Measurements from ENCODE around the gene SMIM11.
A peak's percentile ranks its signal among the peaks of the same experiment; 100 is the strongest.
"Not testable (repeated sequence)": the region's sequence is repeated elsewhere in the genome, so short reads cannot be mapped to it uniquely, and the experiment has no call there.

SMIM11 gene

GRCh38 chr21:34354836-34355235, 20.5 kb upstream of the SMIM11 start:
- no peak for DNase-seq (ENCODE audit: low read depth in 1 of 2, low spot score in 1 of 2)

GRCh38 chr21:34355570-34355969, 19.7 kb upstream of the SMIM11 start:
- DNase-seq (ENCODE audit: low read depth in 1 of 2, low spot score in 1 of 2): no peak

GRCh38 chr21:34357889-34358288, 17.4 kb upstream of the SMIM11 start:
- DNase-seq (ENCODE audit: low read depth in 1 of 2, low spot score in 1 of 2): no peak

- DNase-seq (ENCODE audit: low read depth in 1 of 2, low spot score in 1 of 2): no peak
These were observed 16.4 kb upstream of the SMIM11 start for GRCh38 chr21:34358866-34359265.

- DNase-seq (ENCODE audit: low read depth in 1 of 2, low spot score in 1 of 2): no peak
These were observed 14.6 kb upstream of the SMIM11 start for GRCh38 chr21:34360488-34361241.

- DNase-seq (ENCODE audit: low read depth in 1 of 2, low spot score in 1 of 2): no peak
These were observed 13.2 kb upstream of the SMIM11 start for GRCh38 chr21:34362136-34362444.

- no peak for DNase-seq (ENCODE audit: low read depth in 1 of 2, low spot score in 1 of 2)
These were observed 12.6 kb upstream of the SMIM11 start for GRCh38 chr21:34362670-34363069.

GRCh38 chr21:34363733-34364132, 11.6 kb upstream of the SMIM11 start, which contains the start of gene KCNE2:
KCNE2 (plus strand) TSS chr21:34364006; CDS start chr21:34370479, 6,473 bp downstream.
- no peak for DNase-seq (ENCODE audit: low read depth in 1 of 2, low spot score in 1 of 2)

GRCh38 chr21:34364921-34365320, 10.4 kb upstream of the SMIM11 start:
- no peak for DNase-seq (ENCODE audit: low read depth in 1 of 2, low spot score in 1 of 2)

- no peak for DNase-seq (ENCODE audit: low read depth in 1 of 2, low spot score in 1 of 2)
These were observed 9.5 kb upstream of the SMIM11 start for GRCh38 chr21:34365809-34366208.

GRCh38 chr21:34367320-34367935, 7.9 kb upstream of the SMIM11 start:
- DNase-seq (ENCODE audit: low read depth in 1 of 2, low spot score in 1 of 2): peak in 1 of 2 donors; percentile 36

GRCh38 chr21:34369741-34370140, 5.6 kb upstream of the SMIM11 start:
- DNase-seq (ENCODE audit: low read depth in 1 of 2, low spot score in 1 of 2): no peak

GRCh38 chr21:34372321-34372720, 3.0 kb upstream of the SMIM11 start:
- DNase-seq (ENCODE audit: low read depth in 1 of 2, low spot score in 1 of 2): no peak

GRCh38 chr21:34374462-34374861, 845 bp upstream of the SMIM11 start:
- not testable (repeated sequence) for DNase-seq (ENCODE audit: low read depth in 1 of 2, low spot score in 1 of 2)

- DNase-seq (ENCODE audit: low read depth in 1 of 2, low spot score in 1 of 2): not testable (repeated sequence)
These were observed 289 bp downstream of the SMIM11 start for GRCh38 chr21:34375619-34375972.

- DNase-seq (ENCODE audit: low read depth in 1 of 2, low spot score in 1 of 2): not testable (repeated sequence)
These were observed 7.8 kb downstream of the SMIM11 start for GRCh38 chr21:34383138-34383537.

- not testable (repeated sequence) for DNase-seq (ENCODE audit: low read depth in 1 of 2, low spot score in 1 of 2)
These were observed 8.6 kb downstream of the SMIM11 start for GRCh38 chr21:34383724-34384415.

- DNase-seq (ENCODE audit: low read depth in 1 of 2, low spot score in 1 of 2): not testable (repeated sequence)
These were observed 25.2 kb downstream of the SMIM11 start for GRCh38 chr21:34400522-34400921.

- not testable (repeated sequence) for DNase-seq (ENCODE audit: low read depth in 1 of 2, low spot score in 1 of 2)
These were observed 29.4 kb downstream of the SMIM11 start for GRCh38 chr21:34404742-34405141.

- not testable (repeated sequence) for DNase-seq (ENCODE audit: low read depth in 1 of 2, low spot score in 1 of 2)
These were observed 30.4 kb downstream of the SMIM11 start for GRCh38 chr21:34405686-34406085.

- not testable (repeated sequence) for DNase-seq (ENCODE audit: low read depth in 1 of 2, low spot score in 1 of 2)
These were observed 30.8 kb downstream of the SMIM11 start for GRCh38 chr21:34406102-34406501.

GRCh38 chr21:34406676-34407075, 31.4 kb downstream of the SMIM11 start:
- not testable (repeated sequence) for DNase-seq (ENCODE audit: low read depth in 1 of 2, low spot score in 1 of 2)

Data from activated CD4-positive, alpha-beta T cell treated with anti-CD3 and anti-CD28 coated beads, Interleukin-2, amount 50 U/mL, for 24 hours (primary cell).